HFFc6 (cell line): ENCODE data around the gene HNRNPL. TPM values are rescaled to one million over a fixed set of nuclear protein-coding genes. Genes with fewer than 3 reads are reported as not detected.

Experiments
- DNase-seq: peaks from one replicate; pipeline ENCODE4 v3.0.0-alpha.2; 2018
- H3K27ac Mint-ChIP-seq: 2 replicates; pipeline ENCODE4 v1.8.0; 2020; ENCODE audit warnings: mild to moderate bottlenecking, mixed read lengths
- H3K27me3 Mint-ChIP-seq: 2 replicates; pipeline ENCODE4 v1.8.0; 2021; ENCODE audit warnings: mild to moderate bottlenecking, moderate library complexity, mixed read lengths; ENCODE audit not compliant: insufficient read depth
- H3K36me3 Mint-ChIP-seq: 2 replicates; pipeline ENCODE4 v1.8.0; 2021; ENCODE audit warnings: low read depth, mixed read lengths
- H3K4me1 Mint-ChIP-seq: 2 replicates; pipeline ENCODE4 v1.8.0; 2020; ENCODE audit warnings: low read depth, mixed read lengths
- H3K4me3 Mint-ChIP-seq: 2 replicates; pipeline ENCODE4 v1.8.0; 2020; ENCODE audit warnings: mild to moderate bottlenecking, moderate library complexity, mixed read lengths
- H3K9me3 Mint-ChIP-seq: 2 replicates; pipeline ENCODE4 v1.8.0; 2020; ENCODE audit warnings: mild to moderate bottlenecking, mixed read lengths
- total RNA-seq, 6 experiments: library from RNA; stranded (reverse); fragmentation: NEBNext Ultra II Directional; extraction: Animal tissue kit (Norgen Biotek cat#: 25700); gene quantifications; 2 replicates in 1 of 6; 3 replicates in 5 of 6; pipeline ENCODE4 v1.2.3, GENCODE V29; 2021
- TF ChIP-seq, protein P1 (sequence below): fragments of 200-600 bp; sonication (generic); IDR thresholded peaks from 2 replicates; pipeline ENCODE4 v1.5.0; 2021; ENCODE audit warnings: antibody characterized with exemption, mild to moderate bottlenecking

HNRNPL gene
- total RNA-seq, 6 experiments from 2014 or later, result 337 to 467 (median 441) TPM

GRCh38 chr19:38788478-38789243 lies 61.1 kb downstream of the HNRNPL start, which contains the start of gene LGALS7B:
Gene LGALS7B, plus strand, starts transcription at chr19:38789200. Its CDS starts 27 bp downstream, at chr19:38789227.
- no peak for DNase-seq
- H3K4me3 Mint-ChIP-seq, result no peak within 1 kb of the TSS
- no peaks in the 10 kb centered on the region for H3K9me3 Mint-ChIP-seq
- H3K36me3 Mint-ChIP-seq, result no peaks in the 10 kb centered on the region
- TF ChIP-seq, protein P1, sequence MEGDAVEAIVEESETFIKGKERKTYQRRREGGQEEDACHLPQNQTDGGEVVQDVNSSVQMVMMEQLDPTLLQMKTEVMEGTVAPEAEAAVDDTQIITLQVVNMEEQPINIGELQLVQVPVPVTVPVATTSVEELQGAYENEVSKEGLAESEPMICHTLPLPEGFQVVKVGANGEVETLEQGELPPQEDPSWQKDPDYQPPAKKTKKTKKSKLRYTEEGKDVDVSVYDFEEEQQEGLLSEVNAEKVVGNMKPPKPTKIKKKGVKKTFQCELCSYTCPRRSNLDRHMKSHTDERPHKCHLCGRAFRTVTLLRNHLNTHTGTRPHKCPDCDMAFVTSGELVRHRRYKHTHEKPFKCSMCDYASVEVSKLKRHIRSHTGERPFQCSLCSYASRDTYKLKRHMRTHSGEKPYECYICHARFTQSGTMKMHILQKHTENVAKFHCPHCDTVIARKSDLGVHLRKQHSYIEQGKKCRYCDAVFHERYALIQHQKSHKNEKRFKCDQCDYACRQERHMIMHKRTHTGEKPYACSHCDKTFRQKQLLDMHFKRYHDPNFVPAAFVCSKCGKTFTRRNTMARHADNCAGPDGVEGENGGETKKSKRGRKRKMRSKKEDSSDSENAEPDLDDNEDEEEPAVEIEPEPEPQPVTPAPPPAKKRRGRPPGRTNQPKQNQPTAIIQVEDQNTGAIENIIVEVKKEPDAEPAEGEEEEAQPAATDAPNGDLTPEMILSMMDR, result no peak
- peaks cover 8% of the 10 kb centered on the region for H3K4me1 Mint-ChIP-seq
- H3K27ac Mint-ChIP-seq, result no peak within 1 kb of the TSS
- H3K27me3 Mint-ChIP-seq, result peaks cover 2% of the 10 kb centered on the region

DNA sequence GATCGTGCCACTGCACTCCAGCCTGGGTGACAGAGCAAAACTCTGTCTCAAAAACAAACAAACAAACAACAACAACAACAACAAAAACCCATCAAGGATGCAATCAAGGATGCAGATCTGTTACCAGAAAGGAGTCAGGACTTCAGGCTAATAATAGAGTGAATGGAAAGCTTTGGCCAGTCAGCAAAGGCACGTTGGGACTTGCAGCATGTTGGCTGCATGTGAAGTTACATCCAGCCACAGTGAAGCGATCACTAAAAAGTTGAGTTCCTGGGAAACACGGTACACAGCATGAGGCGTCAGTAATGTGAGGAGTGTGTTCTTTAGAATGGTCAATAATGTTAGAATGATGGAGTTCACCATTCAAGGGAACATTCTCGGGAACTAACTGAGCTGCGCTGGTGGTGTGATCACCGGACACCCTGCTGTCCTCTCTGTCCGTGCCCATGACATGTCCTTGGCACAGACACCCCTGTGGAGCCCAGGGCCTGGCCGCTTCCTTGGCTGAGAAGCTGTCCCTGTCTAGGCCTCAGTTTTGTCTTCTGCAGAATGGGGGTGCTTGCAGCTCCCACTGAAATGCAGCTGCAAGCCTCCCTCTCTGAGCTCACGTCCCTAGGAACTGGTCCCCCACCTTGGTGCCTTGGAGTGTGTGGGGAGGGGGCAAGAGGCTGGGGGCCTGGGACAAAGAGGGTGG lies 63.1 kb downstream of the HNRNPL start:
- H3K4me1 Mint-ChIP-seq, result no peaks in the 10 kb centered on the region
- peaks cover 7% of the 10 kb centered on the region for H3K27me3 Mint-ChIP-seq
- DNase-seq, result no peak
- no peaks in the 10 kb centered on the region for H3K36me3 Mint-ChIP-seq
- no peak overlapping the region for H3K27ac Mint-ChIP-seq
- TF ChIP-seq, protein P1, result no peak
- H3K9me3 Mint-ChIP-seq, result no peaks in the 10 kb centered on the region
- H3K4me3 Mint-ChIP-seq, result no peak overlapping the region

Other genes starting within 250 kb of the HNRNPL start
- gene MAP4K1, start 232.0 kb downstream of the HNRNPL start, total RNA-seq, result under 1 TPM in 3 of 6 experiments, not detected in 3; 0.27 to 0.74 (median 0.28) TPM
- gene EIF3K, start 230.8 kb downstream of the HNRNPL start, total RNA-seq, result 100 to 1,000 TPM; 227 to 241 (median 238) TPM
- gene ACTN4, start 202.3 kb downstream of the HNRNPL start, total RNA-seq, result 1,000 to 10,000 TPM in 5 of 6 experiments, 100 to 1,000 TPM in 1; 972 to 1,299 (median 1,250) TPM
- under 1 TPM; 0.09 to 0.45 (median 0.19) TPM for gene CAPN12, start 105.5 kb downstream of the HNRNPL start, total RNA-seq
- not detected for gene LGALS7, start 76.5 kb downstream of the HNRNPL start, total RNA-seq
- not detected for gene LGALS7B, start 60.8 kb downstream of the HNRNPL start, total RNA-seq
- gene LGALS4, start 37.0 kb downstream of the HNRNPL start, total RNA-seq, result under 1 TPM in 1 of 6 experiments, not detected in 5; 0.43 TPM
- gene ECH1, start 18.2 kb downstream of the HNRNPL start, total RNA-seq, result 10 to 100 TPM; 35.5 to 48.5 (median 45.6) TPM
- gene RINL, start 28.3 kb upstream of the HNRNPL start, total RNA-seq, result 1 to 10 TPM in 5 of 6 experiments, under 1 TPM in 1; 0.69 to 3.5 (median 1.7) TPM
- gene SIRT2, start 49.6 kb upstream of the HNRNPL start, total RNA-seq, result 10 to 100 TPM; 34.9 to 36.4 (median 35.6) TPM
- gene NFKBIB, start 50.0 kb upstream of the HNRNPL start, total RNA-seq, result 10 to 100 TPM; 21.8 to 23.4 (median 22.9) TPM
- under 1 TPM in 1 of 6 experiments, not detected in 5; 0.16 TPM for gene CCER2, start 62.2 kb upstream of the HNRNPL start, total RNA-seq
- 10 to 100 TPM; 18.7 to 25.1 (median 22.7) TPM for gene SARS2, start 80.8 kb upstream of the HNRNPL start, total RNA-seq
- 10 to 100 TPM; 58.3 to 75.0 (median 62.2) TPM for gene MRPS12, start 81.0 kb upstream of the HNRNPL start, total RNA-seq
- 10 to 100 TPM; 17.5 to 21.5 (median 18.7) TPM for gene FBXO17, start 125.8 kb upstream of the HNRNPL start, total RNA-seq
- 1 to 10 TPM in 3 of 6 experiments, under 1 TPM in 3; 0.47 to 2.2 (median 0.90) TPM for gene FBXO27, start 182.6 kb upstream of the HNRNPL start, total RNA-seq
- gene ACP7, start 234.4 kb upstream of the HNRNPL start, total RNA-seq, result not detected